HepG2 (cell line): ENCODE measurements around the gene DPCD. TPM values are rescaled to one million over a fixed set of nuclear protein-coding genes. Genes with fewer than 3 reads are reported as not detected.
A peak's percentile ranks its signal among the peaks of the same experiment; 100 is the strongest.

Experiments used
- ATAC-seq: fragments of 200-7000 bp; cut with Tn5 transposase; 3 replicates; pipeline ENCODE4 v1.9.1; 2020; ENCODE audit warnings: mild to moderate bottlenecking, moderate library complexity
- BruUV-seq: library from RNA; stranded (reverse); fragments of 400-500 nt; replicated peaks from 2 replicates; lab custom pipeline; 2021; lab: Mats Ljungman, UMichigan
- CTCF ChIA-PET: fragments of 300-600 bp; formaldehyde crosslinking; extraction: SDS; loops from one replicate; lab custom pipeline; 2021; ENCODE audit warnings: low total read pairs, inconsistent platforms, low intra/inter-chr PET ratio; lab: Yijun Ruan, JAX
- POLR2A ChIA-PET: fragments of 350-600 bp; sonication (Branson Sonifier 250); formaldehyde crosslinking; loops from one replicate; lab custom pipeline; 2020; ENCODE audit warnings: antibody characterized with exemption, inconsistent platforms; lab: Yijun Ruan, JAX
- DNase-seq: peaks from one replicate; pipeline ENCODE4 v3.0.0-alpha.2; 2015; ENCODE audit warnings: low spot score
- FAIRE-seq: peaks from 3 replicates; lab custom pipeline; 2011; peaks lifted over from hg19 to GRCh38; lab: Jason Lieb, UNC
- H2AFZ ChIP-seq: one replicate; pipeline ENCODE4 v1.6.1; 2011; ENCODE audit warnings: low read length, inconsistent platforms
- H3K27ac ChIP-seq: fragments of 300-600 bp; 3 replicates; pipeline ENCODE4 v1.8.0; 2011; ENCODE audit warnings: mixed run types, mild to moderate bottlenecking, mixed read lengths, low read length, inconsistent platforms; ENCODE audit not compliant: insufficient read depth; ENCODE audit errors: extremely low read length
- H3K27me3 ChIP-seq, 2 experiments: fragments of 200-600 bp in 1 of 2; 2 replicates in 1 of 2; 3 replicates in 1 of 2; pipeline versions ENCODE4 v1.6.0 to v1.8.0; 2011; ENCODE audit warnings: low read length in 2 of 2, mild to moderate bottlenecking in 2 of 2, moderate library complexity in 2 of 2, inconsistent platforms in 1 of 2; ENCODE audit not compliant: insufficient read depth in 2 of 2, control insufficient read depth in 1 of 2
- H3K36me3 ChIP-seq, 2 experiments: fragments of 200-600 bp in 1 of 2; replicated peaks in 1 of 2; 2 replicates in 1 of 2; 3 replicates in 1 of 2; pipeline versions ENCODE4 v1.5.1 to v1.8.0; 2011; ENCODE audit warnings: low read length in 2 of 2, inconsistent platforms in 1 of 2; ENCODE audit not compliant: insufficient read depth in 2 of 2, control insufficient read depth in 1 of 2
- H3K4me1 ChIP-seq: 2 replicates; pipeline ENCODE4 v1.5.1; 2012; ENCODE audit warnings: low read length, inconsistent platforms; ENCODE audit not compliant: insufficient read depth
- H3K4me2 ChIP-seq: 2 replicates; pipeline ENCODE4 v1.6.0; 2011; ENCODE audit warnings: low read depth, low read length, inconsistent platforms
- H3K4me3 ChIP-seq, 3 experiments: fragments of 200-600 bp in 1 of 3; sonication (generic), shearing (Covaris generic) in 1 of 3; replicated peaks in 1 of 3; 2 replicates each; pipeline ENCODE4 v1.5.1; 2011 to 2016; ENCODE audit warnings: low read length in 3 of 3, inconsistent platforms in 2 of 3, low read depth in 2 of 3, mild to moderate bottlenecking in 2 of 3, control low read depth in 1 of 3, mixed read lengths in 1 of 3; ENCODE audit not compliant: insufficient read depth in 1 of 3
- H3K79me2 ChIP-seq: one replicate; pipeline ENCODE4 v1.6.1; 2011; ENCODE audit warnings: low read length, inconsistent platforms; ENCODE audit not compliant: insufficient read depth
- H3K9ac ChIP-seq: 2 replicates; pipeline ENCODE4 v1.6.0; 2011; ENCODE audit warnings: mild to moderate bottlenecking, low read depth, low read length, inconsistent platforms; ENCODE audit not compliant: insufficient read depth
- H3K9me3 ChIP-seq: 2 replicates; pipeline ENCODE4 v1.5.1; 2012; ENCODE audit warnings: mild to moderate bottlenecking, low read length
- H4K20me1 ChIP-seq: 2 replicates; pipeline ENCODE4 v1.6.0; 2011; ENCODE audit warnings: inconsistent platforms, mild to moderate bottlenecking, low read length, moderate library complexity; ENCODE audit not compliant: insufficient read depth
- AGO2 ChIP-seq: fragments of 200-400 bp; formaldehyde crosslinking; optimal IDR thresholded peaks from 2 replicates; pipeline ENCODE3; 2017; ENCODE audit warnings: mild to moderate bottlenecking, low read depth, low read length, moderate library complexity
- DR1 ChIP-seq: sonication (generic); formaldehyde crosslinking; IDR thresholded peaks from 2 replicates; pipeline ENCODE4 v1.8.0; 2021; ENCODE audit warnings: mild to moderate bottlenecking, missing genetic modification reagents, inconsistent platforms
- MZF1 ChIP-seq: sonication (generic); formaldehyde crosslinking; IDR thresholded peaks from 2 replicates; pipeline ENCODE4 v1.8.1; 2023; ENCODE audit warnings: mild to moderate bottlenecking, missing genetic modification reagents, borderline replicate concordance
- NCOA2 ChIP-seq: sonication (generic); formaldehyde crosslinking; IDR thresholded peaks from 2 replicates; pipeline ENCODE4 v1.8.0; 2022; ENCODE audit warnings: inconsistent platforms
- RBFOX2 ChIP-seq: fragments of 200-400 bp; formaldehyde crosslinking; IDR thresholded peaks from 2 replicates; pipeline ENCODE4 v1.6.1; 2017; ENCODE audit warnings: low read depth, mild to moderate bottlenecking, low read length
- RBM22 ChIP-seq: fragments of 200-400 bp; formaldehyde crosslinking; optimal IDR thresholded peaks from 2 replicates; pipeline ENCODE3; 2017; ENCODE audit warnings: mild to moderate bottlenecking, low read length, moderate library complexity
- SNAI1 ChIP-seq: sonication (generic); formaldehyde crosslinking; IDR thresholded peaks from 2 replicates; pipeline ENCODE4 v1.5.0; 2020; ENCODE audit warnings: mild to moderate bottlenecking, missing genetic modification reagents, borderline replicate concordance
- SNAPC5 ChIP-seq: sonication (generic); formaldehyde crosslinking; IDR thresholded peaks from 2 replicates; pipeline ENCODE4 v1.8.1; 2023; ENCODE audit warnings: mild to moderate bottlenecking, missing genetic modification reagents, borderline replicate concordance
- XRCC5 ChIP-seq: fragments of 200-400 bp; formaldehyde crosslinking; optimal IDR thresholded peaks from 2 replicates; pipeline ENCODE3; 2017; ENCODE audit warnings: mild to moderate bottlenecking, low read length
- ZNF12 ChIP-seq: sonication (generic); formaldehyde crosslinking; IDR thresholded peaks from 2 replicates; pipeline ENCODE4 v1.5.0; 2020; ENCODE audit warnings: missing genetic modification reagents
- ZNF619 ChIP-seq: sonication (generic); formaldehyde crosslinking; IDR thresholded peaks from 2 replicates; pipeline ENCODE4 v1.4.0; 2020; ENCODE audit warnings: mild to moderate bottlenecking, missing genetic modification reagents
- ZNF747 ChIP-seq: sonication (generic); formaldehyde crosslinking; IDR thresholded peaks from 2 replicates; pipeline ENCODE4 v1.8.1; 2023; ENCODE audit warnings: missing genetic modification reagents, mild to moderate bottlenecking, borderline replicate concordance
- ZNF766 ChIP-seq: sonication (generic); formaldehyde crosslinking; IDR thresholded peaks from 2 replicates; pipeline ENCODE4 v1.5.0; 2020; ENCODE audit warnings: missing genetic modification reagents, borderline replicate concordance
- ZSCAN30 ChIP-seq: sonication (generic); formaldehyde crosslinking; IDR thresholded peaks from 2 replicates; pipeline ENCODE4 v1.5.0; 2020; ENCODE audit warnings: mild to moderate bottlenecking, missing genetic modification reagents
- WGBS: methylation state at CpG from one replicate; pipeline ENCODE4 v1.1.6; 2017; ENCODE audit warnings: low lambda C conversion rate; 5-methylcytosine and 5-hydroxymethylcytosine counted together
- in situ Hi-C: cut with HindIII; loops from 2 replicates; pipeline ENCODE4 v1.10.0; 2017; ENCODE audit warnings: low pct_unique_long_range_greater_than_20kb; ENCODE audit not compliant: extremely low pct_ligation_motif_present
- intact Hi-C: fragments of 100-400 bp; cut with micrococcal nuclease; formaldehyde crosslinking; loops from one replicate; pipeline ENCODE4 v1.10.0; 2022; ENCODE audit not compliant: unreplicated experiment
- polyA plus RNA-seq, 8 experiments: library from polyadenylated mRNA; depleted of rRNA in 3 of 8; stranded (reverse) in 7 of 8; unstranded in 1 of 8; fragments of >200 nt; fragmentation: Illumina TruSeq in 4 of 8; extraction: Trizol in 4 of 8; gene quantifications; 2 replicates each; pipeline versions ENCODE4 v1.2.1 to v1.2.3, GENCODE V29; 2011 to 2016; ENCODE audit warnings: low read depth in 4 of 8, missing spikeins in 1 of 8, mixed read lengths in 1 of 8; ENCODE audit not compliant: insufficient read depth in 1 of 8
- total RNA-seq, 5 experiments: library from RNA; depleted of rRNA; stranded (reverse); fragments of >200 nt; fragmentation: Illumina TruSeq; extraction: Trizol; gene quantifications; 2 replicates each; pipeline ENCODE4 v1.2.3, GENCODE V29; 2016; ENCODE audit warnings: low read depth in 1 of 5
- TF ChIP-seq, protein P1 (sequence below): sonication (generic); formaldehyde crosslinking; IDR thresholded peaks from 2 replicates; pipeline ENCODE4 v1.4.0; 2020; ENCODE audit warnings: missing genetic modification reagents, mild to moderate bottlenecking, borderline replicate concordance

The DPCD gene
- total and polyA plus RNA-seq, 2 of the 13 experiments (the other 11 are each of a cell fraction or from before 2014, with no cell fraction given): 25.2 to 27.0 TPM

GRCh38 chr10:101578803-101579515 is 9.2 kb upstream of the DPCD start:
- BruUV-seq: no TSS peak
- POLR2A ChIA-PET: interaction anchor here (0.9 kb wide), 1 partner anchor 9 kb away, joined by 5 read pairs; the partner anchor contains the start of genes DPCD and POLL
- Histone ChIP-seq H3K4me1 (no peaks in the 10 kb centered on the region), H2AFZ (no peak overlapping the region), H3K27me3 (no peaks in the 10 kb centered on the region), H3K27ac (no peak overlapping the region), H3K9ac (no peak overlapping the region), H3K36me3 (peaks cover 0 to 17% of the 10 kb centered on the region in 2 experiments; a peak in 4 of 5 replicates), H4K20me1 (no peaks in the 10 kb centered on the region), H3K4me2 (no peak overlapping the region), H3K79me2 (no peaks in the 10 kb centered on the region), H3K4me3 (no peak overlapping the region), H3K9me3 (no peaks in the 10 kb centered on the region)
- in situ Hi-C loops (no loop called here), intact Hi-C loops (no loop called here)
- CTCF ChIA-PET: no interaction called here
- FAIRE-seq (no peak), ATAC-seq (no peak), DNase-seq (no peak)
- TF ChIP-seq ZNF766 (CRISPR knock-in tag): no peak
- TF ChIP-seq AGO2: peak; percentile 53
- WGBS: 87% methylated on average over 7 of the region's 13 CpGs

DNA sequence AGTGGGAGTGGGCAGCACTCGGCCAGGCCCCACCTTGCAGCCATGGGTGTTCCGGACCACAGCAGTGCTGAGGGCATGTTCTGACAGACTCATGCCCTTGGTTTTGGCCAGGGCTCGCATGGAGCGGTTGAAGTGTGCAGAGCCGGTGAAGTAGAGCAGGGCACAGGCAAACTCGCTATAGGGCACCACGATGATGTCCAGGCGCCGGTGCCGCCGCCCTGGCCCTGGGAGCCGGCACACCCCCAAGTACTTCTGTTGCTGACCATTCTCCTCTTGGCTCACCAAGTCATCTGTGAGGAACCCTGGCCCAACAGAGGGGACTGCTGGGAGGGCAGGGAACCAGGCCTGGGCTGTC is 8.6 kb upstream of the DPCD start:
- WGBS: 100% methylated on average over 1 of the region's 12 CpGs
- Histone ChIP-seq H4K20me1 (no peaks in the 10 kb centered on the region), H3K4me2 (no peak overlapping the region), H3K27ac (no peak overlapping the region), H3K36me3 (peaks cover 2 to 19% of the 10 kb centered on the region in 2 experiments; a peak in 4 of 5 replicates), H3K27me3 (no peaks in the 10 kb centered on the region), H3K4me3 (no peak overlapping the region), H2AFZ (no peak overlapping the region), H3K79me2 (no peaks in the 10 kb centered on the region), H3K4me1 (no peaks in the 10 kb centered on the region), H3K9ac (no peak overlapping the region), H3K9me3 (no peaks in the 10 kb centered on the region)
- DNase-seq (no peak), FAIRE-seq (no peak), ATAC-seq (no peak)
- intact Hi-C loops (no loop called here), in situ Hi-C loops (no loop called here)
- ChIA-PET CTCF (no interaction called here), POLR2A (no interaction called here)
- BruUV-seq: no TSS peak
- TF ChIP-seq NCOA2 (CRISPR knock-in tag) (no peak), DR1 (CRISPR knock-in tag) (no peak), ZNF12 (CRISPR knock-in tag) (no peak), ZNF619 (no peak), ZSCAN30 (CRISPR knock-in tag) (no peak), XRCC5 (no peak), RBFOX2 (no peak), RBM22 (no peak), MZF1 (no peak), SNAI1 (CRISPR knock-in tag) (no peak), SNAPC5 (CRISPR knock-in tag) (no peak), ZNF747 (CRISPR knock-in tag) (no peak)
- TF ChIP-seq, protein P1, sequence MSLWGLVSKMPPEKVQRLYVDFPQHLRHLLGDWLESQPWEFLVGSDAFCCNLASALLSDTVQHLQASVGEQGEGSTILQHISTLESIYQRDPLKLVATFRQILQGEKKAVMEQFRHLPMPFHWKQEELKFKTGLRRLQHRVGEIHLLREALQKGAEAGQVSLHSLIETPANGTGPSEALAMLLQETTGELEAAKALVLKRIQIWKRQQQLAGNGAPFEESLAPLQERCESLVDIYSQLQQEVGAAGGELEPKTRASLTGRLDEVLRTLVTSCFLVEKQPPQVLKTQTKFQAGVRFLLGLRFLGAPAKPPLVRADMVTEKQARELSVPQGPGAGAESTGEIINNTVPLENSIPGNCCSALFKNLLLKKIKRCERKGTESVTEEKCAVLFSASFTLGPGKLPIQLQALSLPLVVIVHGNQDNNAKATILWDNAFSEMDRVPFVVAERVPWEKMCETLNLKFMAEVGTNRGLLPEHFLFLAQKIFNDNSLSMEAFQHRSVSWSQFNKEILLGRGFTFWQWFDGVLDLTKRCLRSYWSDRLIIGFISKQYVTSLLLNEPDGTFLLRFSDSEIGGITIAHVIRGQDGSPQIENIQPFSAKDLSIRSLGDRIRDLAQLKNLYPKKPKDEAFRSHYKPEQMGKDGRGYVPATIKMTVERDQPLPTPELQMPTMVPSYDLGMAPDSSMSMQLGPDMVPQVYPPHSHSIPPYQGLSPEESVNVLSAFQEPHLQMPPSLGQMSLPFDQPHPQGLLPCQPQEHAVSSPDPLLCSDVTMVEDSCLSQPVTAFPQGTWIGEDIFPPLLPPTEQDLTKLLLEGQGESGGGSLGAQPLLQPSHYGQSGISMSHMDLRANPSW: no peak
